Measurements from ENCODE around the gene HOXB3. TPM values are rescaled to one million over a fixed set of nuclear protein-coding genes. Genes with fewer than 3 reads are reported as not detected.

Gene HOXB3
- total RNA-seq, 4 donors from 2014 or later, result 25.7 to 57.1 (median 34.9) TPM

GRCh38 chr17:48601539-48602425, 11.7 kb upstream of the HOXB3 start:
- Histone ChIP-seq H3K27ac (peak overlapping the region; percentile 86 to 95 (median 90)), H3K4me3 (peak overlapping the region in 3 of 4 donors; percentile 36 to 66 (median 46)), H3K36me3 (no peaks in the 10 kb centered on the region), H3K27me3 (peaks cover 17% of the 10 kb centered on the region), H3K4me1 (peaks cover 15 to 62% (median 55%) of the 10 kb centered on the region in 4 donors), H3K9me3 (no peaks in the 10 kb centered on the region)
- intact Hi-C loops (cut with DNase I; ENCODE audit: low total_unique reads) (no loop called here), in situ Hi-C loops (cut with MboI; ENCODE audit: low pct_ligation_motif_present in 1 of 4, low pct_unique_long_range_greater_than_20kb in 1 of 4, low sequenced_read_pairs in 3 of 4) (no loop called here)
- TF ChIP-seq POLR2A (IDR thresholded peaks at IDR 0.05), result peak; percentile 29
- TF ChIP-seq CTCF (IDR thresholded peaks at IDR 0.05), result no peak
- peak; percentile 20 to 46 (median 24) for TF ChIP-seq POLR2AphosphoS5 (IDR thresholded peaks at IDR 0.05)
- no peak for TF ChIP-seq EP300 (IDR thresholded peaks at IDR 0.05; ENCODE audit: low read depth)
- peak; percentile 77 for DNase-seq
- whole genome bisulfite sequencing, 2 donors (ENCODE audit: low coverage in 1 of 2), result 24 to 30% methylated on average over 4 to 35 of the region's 35 CpGs

DNA sequence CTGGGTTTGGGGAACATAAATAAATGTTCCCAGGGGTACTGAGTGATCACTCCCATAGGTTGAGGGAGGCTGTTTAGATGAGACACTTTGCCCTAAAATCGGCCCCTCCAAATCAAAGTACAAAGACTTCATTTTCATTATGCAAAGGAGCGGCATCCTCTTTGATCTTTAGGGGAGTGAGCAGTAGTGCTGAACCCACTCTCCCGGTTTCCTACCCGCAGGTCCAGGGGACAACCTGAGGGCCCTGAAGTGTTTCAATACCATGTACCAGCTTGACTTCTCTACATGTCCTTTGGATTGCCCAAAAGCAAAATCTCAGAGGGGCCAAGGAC, 11.1 kb upstream of the HOXB3 start:
- Histone ChIP-seq H3K4me3 (peak overlapping the region in 2 of 4 donors; percentile 46 to 66), H3K4me1 (peaks cover 15 to 67% (median 57%) of the 10 kb centered on the region in 4 donors), H3K27ac (peak overlapping the region; percentile 86 to 95 (median 90)), H3K9me3 (no peaks in the 10 kb centered on the region), H3K27me3 (peaks cover 17% of the 10 kb centered on the region), H3K36me3 (no peaks in the 10 kb centered on the region)
- in situ Hi-C loops (cut with MboI; ENCODE audit: low pct_ligation_motif_present in 1 of 4, low pct_unique_long_range_greater_than_20kb in 1 of 4, low sequenced_read_pairs in 3 of 4) (no loop called here), intact Hi-C loops (cut with DNase I; ENCODE audit: low total_unique reads) (no loop called here)
- DNase-seq, result no peak
- WGBS, 2 donors (ENCODE audit: low coverage in 1 of 2), result 37% methylated on average over 4 of the region's 4 CpGs; no CpG with 5 or more reads in 1 of the 2 donors
- TF ChIP-seq POLR2A (IDR thresholded peaks at IDR 0.05), result no peak
- TF ChIP-seq POLR2AphosphoS5 (IDR thresholded peaks at IDR 0.05), result no peak
- TF ChIP-seq CTCF (IDR thresholded peaks at IDR 0.05), result no peak
- TF ChIP-seq EP300 (IDR thresholded peaks at IDR 0.05; ENCODE audit: low read depth), result no peak

- in situ Hi-C loops (cut with MboI; ENCODE audit: low pct_ligation_motif_present in 1 of 4, low pct_unique_long_range_greater_than_20kb in 1 of 4, low sequenced_read_pairs in 3 of 4) (no loop called here), intact Hi-C loops (cut with DNase I; ENCODE audit: low total_unique reads) (no loop called here)
- no peak for TF ChIP-seq CTCF (IDR thresholded peaks at IDR 0.05)
- no peak for TF ChIP-seq EP300 (IDR thresholded peaks at IDR 0.05; ENCODE audit: low read depth)
- no peak for TF ChIP-seq POLR2AphosphoS5 (IDR thresholded peaks at IDR 0.05)
- TF ChIP-seq POLR2A (IDR thresholded peaks at IDR 0.05), result no peak
- H3K27me3 ChIP-seq, result peaks cover 16% of the 10 kb centered on the region
- no peaks in the 10 kb centered on the region for H3K9me3 ChIP-seq
- peak overlapping the region; percentile 3 to 95 (median 89) for H3K27ac ChIP-seq
- H3K4me3 ChIP-seq, result no peak overlapping the region
- peaks cover 15 to 71% (median 58%) of the 10 kb centered on the region in 4 donors for H3K4me1 ChIP-seq
- DNase-seq, result peak; percentile 34
- H3K36me3 ChIP-seq, result no peaks in the 10 kb centered on the region
- WGBS, 2 donors (ENCODE audit: low coverage in 1 of 2), result 20 to 49% methylated on average over 1 to 17 of the region's 17 CpGs
These were observed 10.4 kb upstream of the HOXB3 start for GRCh38 chr17:48600244-48601098.

DNA sequence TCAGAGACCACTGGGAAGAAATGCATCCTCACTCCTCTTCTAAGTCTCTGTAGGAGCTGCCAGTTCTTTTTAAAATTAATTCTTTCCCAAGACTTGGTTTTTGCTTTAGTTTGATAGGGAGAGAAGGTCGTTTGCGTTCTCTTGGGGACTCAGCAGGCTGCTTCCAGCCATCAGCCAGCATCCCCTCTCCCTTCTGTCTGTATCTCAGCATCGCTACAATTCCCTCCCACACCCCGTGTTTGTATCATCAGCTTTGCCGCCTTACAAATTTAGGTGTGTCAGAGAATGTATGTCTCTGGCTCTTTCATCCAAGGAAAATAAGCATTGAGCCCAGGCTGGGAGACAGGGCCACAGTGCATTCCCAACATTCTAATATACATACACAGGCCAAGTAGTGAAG, 9.3 kb upstream of the HOXB3 start:
- no peak overlapping the region for H3K4me3 ChIP-seq
- no peak for DNase-seq
- 61 to 67% methylated on average over 5 of the region's 5 CpGs for WGBS, 2 donors (ENCODE audit: low coverage in 1 of 2)
- peak overlapping the region; percentile 89 to 95 (median 92) for H3K27ac ChIP-seq
- peaks cover 0 to 5% (median 0%) of the 10 kb centered on the region in 4 donors for H3K36me3 ChIP-seq
- in situ Hi-C loops (cut with MboI; ENCODE audit: low pct_ligation_motif_present in 1 of 4, low pct_unique_long_range_greater_than_20kb in 1 of 4, low sequenced_read_pairs in 3 of 4) (loop anchor here in 2 of 4 donors (10.0 kb wide), 2 partner anchors 105 to 255 kb away; no protein-coding TSS in a partner anchor), intact Hi-C loops (cut with DNase I; ENCODE audit: low total_unique reads) (loop anchor here (5.0 kb wide), 1 partner anchor 247 kb away; no protein-coding TSS in a partner anchor)
- peaks cover 15 to 77% (median 59%) of the 10 kb centered on the region in 4 donors for H3K4me1 ChIP-seq
- no peak for TF ChIP-seq POLR2A (IDR thresholded peaks at IDR 0.05)
- no peak for TF ChIP-seq CTCF (IDR thresholded peaks at IDR 0.05)
- TF ChIP-seq EP300 (IDR thresholded peaks at IDR 0.05; ENCODE audit: low read depth), result no peak
- peaks cover 16% of the 10 kb centered on the region for H3K27me3 ChIP-seq
- H3K9me3 ChIP-seq, result no peaks in the 10 kb centered on the region

Data from transverse colon (tissue), 4 donors.